CD8-positive, alpha-beta memory T cell (primary cell): ENCODE results near the gene TMTC4. TPM values are rescaled to one million over a fixed set of nuclear protein-coding genes. Genes with fewer than 3 reads are reported as not detected.
A peak's percentile ranks its signal among the peaks of the same experiment; 100 is the strongest.
"Not testable (repeated sequence)": the region's sequence is repeated elsewhere in the genome, so short reads cannot be mapped to it uniquely, and the experiment has no call there.

Source experiments
- CTCF ChIA-PET: fragments of 350-600 bp; sonication (Branson Sonifier 250); formaldehyde crosslinking; loops from one replicate; lab custom pipeline; 2021; ENCODE audit warnings: antibody characterized with exemption; lab: Charles Lee
- POLR2A ChIA-PET: fragments of 350-600 bp; sonication (Branson Sonifier 250); formaldehyde crosslinking; loops from one replicate; lab custom pipeline; 2021; ENCODE audit warnings: antibody characterized with exemption; lab: Charles Lee
- DNase-seq, 5 donors: peaks; one replicate each; pipeline versions ENCODE4 v3.0.0 to v3.0.0-alpha.2; 2020 to 2022; ENCODE audit warnings: mixed read lengths in 1 of 5
- H3K27ac ChIP-seq: one replicate; pipeline ENCODE4 v1.7.0; 2013; ENCODE audit warnings: low read depth, mild to moderate bottlenecking, low read length, moderate library complexity
- H3K27me3 ChIP-seq: 2 replicates; pipeline ENCODE4 v1.7.0; 2013; ENCODE audit warnings: low read length, mild to moderate bottlenecking; ENCODE audit not compliant: insufficient read depth, poor library complexity, severe bottlenecking
- H3K36me3 ChIP-seq: 2 replicates; pipeline ENCODE4 v1.7.0; 2013; ENCODE audit warnings: mild to moderate bottlenecking, low read length, moderate library complexity; ENCODE audit not compliant: insufficient read depth
- H3K4me1 ChIP-seq: 2 replicates; pipeline ENCODE4 v1.7.0; 2013; ENCODE audit warnings: mild to moderate bottlenecking, low read length, moderate library complexity; ENCODE audit not compliant: insufficient read depth
- H3K4me3 ChIP-seq: 2 replicates; pipeline ENCODE4 v1.7.0; 2013; ENCODE audit warnings: mild to moderate bottlenecking, low read length
- H3K9me3 ChIP-seq: 2 replicates; pipeline ENCODE4 v1.7.0; 2013; ENCODE audit warnings: mild to moderate bottlenecking, low read length
- H3K27ac Mint-ChIP-seq, 8 donors: one replicate each; pipeline ENCODE4 v1.8.0; 2020 to 2021; ENCODE audit warnings: mixed read lengths in 8 of 8, mild to moderate bottlenecking in 6 of 8, inconsistent platforms in 3 of 8, moderate library complexity in 3 of 8
- H3K27me3 Mint-ChIP-seq, 2 donors: one replicate each; pipeline ENCODE4 v1.8.0; 2020 to 2021; ENCODE audit warnings: mixed read lengths in 2 of 2, mild to moderate bottlenecking in 1 of 2, moderate library complexity in 1 of 2
- H3K36me3 Mint-ChIP-seq, 3 donors: one replicate each; pipeline ENCODE4 v1.8.0; 2020 to 2021; ENCODE audit warnings: mixed read lengths in 3 of 3, inconsistent platforms in 1 of 3, mild to moderate bottlenecking in 1 of 3
- H3K4me1 Mint-ChIP-seq, 3 donors: one replicate each; pipeline ENCODE4 v1.8.0; 2020 to 2021; ENCODE audit warnings: mixed read lengths in 3 of 3, inconsistent platforms in 1 of 3, mild to moderate bottlenecking in 1 of 3
- H3K4me3 Mint-ChIP-seq, 7 donors: one replicate each; pipeline ENCODE4 v1.8.0; 2020 to 2021; ENCODE audit warnings: mixed read lengths in 7 of 7, mild to moderate bottlenecking in 6 of 7, moderate library complexity in 4 of 7, inconsistent platforms in 2 of 7
- H3K9me3 Mint-ChIP-seq, 5 donors: one replicate each; pipeline ENCODE4 v1.8.0; 2020 to 2022; ENCODE audit warnings: mixed read lengths in 5 of 5, mild to moderate bottlenecking in 3 of 5, moderate library complexity in 2 of 5, inconsistent platforms in 1 of 5
- polyA plus RNA-seq: library from polyadenylated mRNA; unstranded; fragments of 300-500 nt; fragmentation: Illumina TruSeq; gene quantifications from one replicate; pipeline ENCODE4 v1.2.3, GENCODE V29; 2021
- total RNA-seq, 2 experiments: library from RNA; stranded (reverse); gene quantifications; one replicate each; pipeline ENCODE4 v1.2.3, GENCODE V29; 2021

The TMTC4 gene
- total and polyA plus RNA-seq, 3 experiments from 2014 or later = 3.4 to 16.3 (median 12.5) TPM

GRCh38 chr13:100619940-100620339 is 54.7 kb downstream of the TMTC4 start:
- Mint-ChIP-seq H3K27ac (no peak overlapping the region), H3K4me1 (peaks cover 4 to 12% (median 4%) of the 10 kb centered on the region in 3 donors), H3K36me3 (peaks cover 24 to 33% (median 31%) of the 10 kb centered on the region in 3 donors), H3K4me3 (no peak overlapping the region), H3K9me3 (no peaks in the 10 kb centered on the region), H3K27me3 (no peaks in the 10 kb centered on the region)
- Histone ChIP-seq H3K4me3 (no peak overlapping the region), H3K36me3 (no peaks in the 10 kb centered on the region), H3K27me3 (no peaks in the 10 kb centered on the region), H3K4me1 (no peaks in the 10 kb centered on the region), H3K9me3 (no peaks in the 10 kb centered on the region), H3K27ac (no peak overlapping the region)
- no peak for DNase-seq
- ChIA-PET CTCF (no interaction called here), POLR2A (no interaction called here)

GRCh38 chr13:100618897-100619296 is 55.7 kb downstream of the TMTC4 start:
- H3K27ac Mint-ChIP-seq, CTCF ChIA-PET, H3K4me3 ChIP-seq, H3K9me3 Mint-ChIP-seq, H3K27me3 Mint-ChIP-seq, DNase-seq, H3K27me3 ChIP-seq, H3K9me3 ChIP-seq, H3K27ac ChIP-seq, H3K4me1 ChIP-seq, H3K36me3 ChIP-seq, H3K4me3 Mint-ChIP-seq: not testable (repeated sequence)
- Mint-ChIP-seq H3K4me1 (peaks cover 4 to 12% (median 4%) of the 10 kb centered on the region in 3 donors), H3K36me3 (peaks cover 20 to 29% (median 25%) of the 10 kb centered on the region in 3 donors)
- POLR2A ChIA-PET = interaction anchor here (0.6 kb wide), 1 partner anchor 1772 kb away, joined by 3 read pairs; no protein-coding TSS in a partner anchor

DNA sequence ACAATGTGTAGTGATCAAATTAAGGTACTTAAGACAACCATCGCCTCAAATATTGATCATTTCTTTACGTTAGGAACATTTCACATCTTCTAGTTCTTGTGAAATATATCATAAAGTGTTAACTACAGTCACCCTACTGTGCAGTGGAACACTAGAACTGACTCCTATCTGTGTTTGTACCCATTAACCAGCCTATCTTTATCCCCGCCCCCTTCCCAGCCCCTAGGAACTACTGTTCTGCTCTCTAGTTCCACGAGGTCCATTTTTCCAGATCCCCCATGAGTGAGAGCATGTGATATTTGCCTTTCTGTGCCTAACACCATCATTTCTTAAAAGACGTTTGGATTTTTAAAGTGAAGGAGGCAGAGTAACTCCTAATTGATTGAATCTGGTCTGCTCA is 61.6 kb downstream of the TMTC4 start:
- H3K4me3 ChIP-seq = no peak overlapping the region
- no peak overlapping the region for H3K4me3 Mint-ChIP-seq
- peaks cover 13% of the 10 kb centered on the region for H3K4me1 ChIP-seq
- peaks cover 19 to 36% (median 20%) of the 10 kb centered on the region in 3 donors for H3K4me1 Mint-ChIP-seq
- peaks cover 4 to 25% (median 10%) of the 10 kb centered on the region in 3 donors for H3K36me3 Mint-ChIP-seq
- H3K27ac Mint-ChIP-seq = peak overlapping the region in 1 of 8 donors; percentile 80
- ChIA-PET POLR2A (no interaction called here), CTCF (no interaction called here)
- H3K27me3 Mint-ChIP-seq = no peaks in the 10 kb centered on the region
- no peaks in the 10 kb centered on the region for H3K9me3 Mint-ChIP-seq
- H3K9me3 ChIP-seq = no peaks in the 10 kb centered on the region
- H3K27ac ChIP-seq = no peak overlapping the region
- no peak for DNase-seq
- H3K27me3 ChIP-seq = no peaks in the 10 kb centered on the region
- H3K36me3 ChIP-seq = no peaks in the 10 kb centered on the region

DNA sequence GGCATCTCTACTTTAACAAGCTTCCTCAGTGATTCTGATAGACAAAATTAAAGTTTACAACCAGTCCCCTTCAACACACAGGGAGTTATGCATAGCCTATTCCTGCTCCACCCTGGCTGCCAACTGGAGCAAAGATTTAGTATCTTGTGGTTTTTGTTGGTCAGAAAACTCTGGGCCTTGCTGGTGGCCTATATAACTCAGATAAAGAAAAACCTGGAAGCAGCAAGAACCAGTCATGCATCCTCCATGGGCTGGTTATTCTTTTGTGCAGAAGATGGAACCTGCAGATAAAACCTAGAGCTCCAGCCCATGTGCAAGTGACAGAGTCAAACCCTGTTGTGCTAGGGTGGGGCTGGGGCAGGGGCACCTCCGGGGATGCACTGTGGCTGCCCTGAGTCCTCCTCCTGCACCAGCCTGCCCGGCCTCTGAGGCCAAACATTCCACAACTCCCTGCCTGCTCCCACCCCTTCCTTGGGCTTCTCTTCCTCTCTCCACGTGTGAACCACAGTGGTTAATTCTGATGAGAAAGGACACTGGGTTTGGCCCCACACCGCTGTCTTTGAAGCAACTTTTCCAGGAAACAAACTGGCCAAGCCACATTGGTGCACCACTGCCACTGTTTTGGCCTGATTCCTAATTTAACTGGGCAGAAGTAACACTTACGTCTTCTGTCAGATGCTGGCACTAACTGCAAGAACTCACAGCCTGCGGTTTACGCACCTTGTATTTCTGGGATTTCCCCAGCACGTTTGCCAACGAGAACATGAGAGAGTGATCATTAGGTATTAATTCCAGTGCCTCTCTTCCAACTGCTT is 62.7 kb downstream of the TMTC4 start:
- Mint-ChIP-seq H3K36me3 (peaks cover 3 to 30% (median 10%) of the 10 kb centered on the region in 3 donors), H3K27ac (peak overlapping the region in 6 of 8 donors; percentile 30 to 82 (median 64)), H3K4me3 (peak overlapping the region in 1 of 7 donors; percentile 30), H3K27me3 (no peaks in the 10 kb centered on the region), H3K4me1 (peaks cover 21 to 36% (median 21%) of the 10 kb centered on the region in 3 donors), H3K9me3 (no peaks in the 10 kb centered on the region)
- Histone ChIP-seq H3K9me3 (no peaks in the 10 kb centered on the region), H3K4me1 (peaks cover 13% of the 10 kb centered on the region), H3K27me3 (no peaks in the 10 kb centered on the region), H3K4me3 (no peak overlapping the region), H3K36me3 (no peaks in the 10 kb centered on the region), H3K27ac (no peak overlapping the region)
- POLR2A ChIA-PET = no interaction called here
- peak in 3 of 5 donors; percentile 10 to 50 (median 17) for DNase-seq
- CTCF ChIA-PET = no interaction called here

DNA sequence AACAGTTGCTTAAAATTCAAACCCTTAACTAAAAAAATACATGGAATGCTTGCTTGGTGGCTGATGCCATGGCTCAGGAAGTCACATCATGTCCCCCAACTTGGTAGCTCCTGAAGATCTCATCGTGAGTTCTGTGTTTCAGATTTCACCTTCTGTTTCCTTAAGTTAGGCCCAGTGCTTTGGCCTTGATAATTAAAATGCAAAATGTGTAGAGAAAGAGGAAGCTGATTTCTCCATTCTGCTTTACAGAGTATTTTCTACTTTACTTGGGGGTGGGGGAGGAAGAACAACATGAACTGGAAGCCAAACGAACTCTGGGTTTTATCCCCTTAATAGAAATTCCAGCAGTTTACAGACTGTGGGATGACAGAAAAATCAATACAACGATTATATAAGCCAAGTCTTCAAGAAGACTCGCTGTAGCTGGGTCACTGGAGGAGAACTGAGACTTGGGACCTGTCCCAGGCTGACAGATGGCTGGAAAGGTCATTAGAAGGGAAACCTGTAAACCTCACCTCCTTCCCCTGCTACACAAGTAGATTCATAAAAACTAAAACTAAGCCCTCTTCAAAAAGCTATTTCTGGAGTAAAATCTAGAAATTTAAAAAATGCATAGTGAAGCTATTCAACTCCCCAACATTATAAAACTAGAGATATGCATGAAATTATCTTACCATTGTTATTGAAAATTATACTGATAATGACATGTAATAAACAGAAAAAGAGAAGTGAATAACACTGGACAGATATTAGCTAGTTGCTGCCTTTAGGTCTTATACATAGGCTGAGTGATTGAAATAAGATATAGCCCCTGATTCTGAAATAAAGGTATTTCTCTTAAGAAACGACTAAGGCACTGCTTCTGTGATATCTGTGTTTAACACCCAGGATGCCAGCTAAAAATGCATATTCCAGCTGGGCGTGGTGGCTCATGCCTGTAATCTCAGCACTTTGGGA is 63.9 kb downstream of the TMTC4 start:
- peaks cover 13% of the 10 kb centered on the region for H3K4me1 ChIP-seq
- Mint-ChIP-seq H3K4me3 (peak overlapping the region in 1 of 7 donors; percentile 13), H3K27ac (peak overlapping the region in 2 of 8 donors; percentile 10 to 47), H3K9me3 (no peaks in the 10 kb centered on the region), H3K36me3 (peaks cover 0 to 38% (median 10%) of the 10 kb centered on the region in 3 donors), H3K4me1 (peaks cover 21 to 36% (median 21%) of the 10 kb centered on the region in 3 donors), H3K27me3 (no peaks in the 10 kb centered on the region)
- no peak for DNase-seq
- ChIA-PET POLR2A (interaction anchor here (0.5 kb wide), 1 partner anchor 797 kb away, joined by 3 read pairs; no protein-coding TSS in a partner anchor), CTCF (interaction anchor here (1.2 kb wide), 1 partner anchor 23 kb away, joined by 3 read pairs; no protein-coding TSS in a partner anchor)
- no peaks in the 10 kb centered on the region for H3K9me3 ChIP-seq
- H3K4me3 ChIP-seq = no peak overlapping the region
- no peaks in the 10 kb centered on the region for H3K27me3 ChIP-seq
- H3K36me3 ChIP-seq = no peaks in the 10 kb centered on the region
- H3K27ac ChIP-seq = no peak overlapping the region

DNA sequence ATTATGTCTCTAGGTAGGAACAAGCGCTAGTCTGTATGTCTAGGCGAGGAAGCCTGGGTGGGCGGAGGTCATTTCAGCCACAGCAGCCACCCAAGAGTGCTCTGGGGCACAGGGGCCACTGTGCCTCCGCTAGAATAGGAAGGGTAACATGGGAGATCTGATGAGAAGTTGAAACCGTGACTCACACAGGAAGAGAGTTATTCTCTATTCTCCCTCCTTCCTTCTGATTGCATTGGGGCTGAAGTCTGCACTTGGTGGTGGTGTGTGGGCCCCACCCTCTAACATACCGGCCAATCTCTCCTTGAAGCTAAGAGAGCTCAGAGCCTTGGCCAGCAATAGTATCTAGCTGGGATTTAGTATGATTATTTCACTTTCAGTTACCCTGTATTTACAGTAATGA is 65.7 kb downstream of the TMTC4 start:
- Mint-ChIP-seq H3K27me3 (no peaks in the 10 kb centered on the region), H3K4me1 (peaks cover 21 to 36% (median 21%) of the 10 kb centered on the region in 3 donors), H3K4me3 (peak overlapping the region in 1 of 7 donors; percentile 5), H3K9me3 (no peaks in the 10 kb centered on the region), H3K27ac (peak overlapping the region in 7 of 8 donors; percentile 63 to 79 (median 72)), H3K36me3 (peaks cover 0 to 47% (median 14%) of the 10 kb centered on the region in 3 donors)
- Histone ChIP-seq H3K4me1 (peaks cover 13% of the 10 kb centered on the region), H3K27ac (no peak overlapping the region), H3K27me3 (no peaks in the 10 kb centered on the region), H3K9me3 (no peaks in the 10 kb centered on the region), H3K4me3 (no peak overlapping the region), H3K36me3 (no peaks in the 10 kb centered on the region)
- POLR2A ChIA-PET = no interaction called here
- DNase-seq = no peak
- CTCF ChIA-PET = interaction anchor here (1.1 kb wide), 1 partner anchor 20 kb away, joined by 3 read pairs; no protein-coding TSS in a partner anchor

DNA sequence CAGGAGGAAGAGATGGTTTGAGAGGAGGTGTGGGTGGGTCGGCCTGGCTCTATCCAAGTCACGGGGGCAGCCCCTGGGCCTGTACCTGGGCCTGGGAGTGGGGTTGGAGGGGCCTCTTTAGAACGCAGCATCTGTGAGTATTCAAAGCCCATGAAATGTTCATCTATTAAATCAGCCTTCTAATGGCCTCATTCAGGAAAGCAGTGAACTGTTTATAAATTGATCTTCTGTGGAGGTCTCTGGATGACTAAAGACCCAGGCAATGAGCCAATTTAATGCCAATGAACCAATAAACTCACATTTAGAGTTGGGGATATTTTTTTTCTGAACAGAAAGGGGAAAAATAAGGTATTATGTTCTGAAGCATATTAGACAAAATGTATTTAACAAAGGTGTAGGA is 66.1 kb downstream of the TMTC4 start:
- CTCF ChIA-PET = interaction anchor here (1.1 kb wide), 1 partner anchor 20 kb away, joined by 3 read pairs; no protein-coding TSS in a partner anchor
- Mint-ChIP-seq H3K4me1 (peaks cover 21 to 36% (median 21%) of the 10 kb centered on the region in 3 donors), H3K27ac (peak overlapping the region in 6 of 8 donors; percentile 66 to 87 (median 74)), H3K4me3 (peak overlapping the region in 1 of 7 donors; percentile 29), H3K27me3 (no peaks in the 10 kb centered on the region), H3K36me3 (peaks cover 0 to 51% (median 17%) of the 10 kb centered on the region in 3 donors), H3K9me3 (no peaks in the 10 kb centered on the region)
- no peak overlapping the region for H3K27ac ChIP-seq
- DNase-seq = no peak
- no peaks in the 10 kb centered on the region for H3K9me3 ChIP-seq
- H3K36me3 ChIP-seq = no peaks in the 10 kb centered on the region
- H3K4me3 ChIP-seq = no peak overlapping the region
- H3K27me3 ChIP-seq = no peaks in the 10 kb centered on the region
- POLR2A ChIA-PET = no interaction called here
- H3K4me1 ChIP-seq = peaks cover 13% of the 10 kb centered on the region
